NCI-H82 treated with DMSO at 0.1 percent for 48 hours (cell line): Measurements from ENCODE around the gene MAP3K19.
"Not testable (repeated sequence)": the region's sequence is repeated elsewhere in the genome, so short reads cannot be mapped to it uniquely, and the experiment has no call there.

Experiments
- DNase-seq: peaks from one replicate; lab custom pipeline; 2025; ENCODE audit not compliant: unreplicated experiment; lab: John Stamatoyannopoulos, UW

Gene MAP3K19

GRCh38 chr2:134999521-134999920, 47.7 kb downstream of the MAP3K19 start:
- DNase-seq = peak; percentile 46

GRCh38 chr2:134988994-134989605, 58.1 kb downstream of the MAP3K19 start:
- peak; percentile 24 for DNase-seq

GRCh38 chr2:134985061-134985460, 62.2 kb downstream of the MAP3K19 start:
- no peak for DNase-seq

GRCh38 chr2:134982603-134983002, 64.6 kb downstream of the MAP3K19 start:
- no peak for DNase-seq

GRCh38 chr2:134980639-134981038, 66.6 kb downstream of the MAP3K19 start:
- no peak for DNase-seq

GRCh38 chr2:134979221-134979620, 68.0 kb downstream of the MAP3K19 start:
- DNase-seq = no peak

- not testable (repeated sequence) for DNase-seq
Measured at GRCh38 chr2:134977104-134977503, 70.1 kb downstream of the MAP3K19 start.

GRCh38 chr2:134976074-134976702, 71.1 kb downstream of the MAP3K19 start:
- no peak for DNase-seq

GRCh38 chr2:134975281-134976009, 71.8 kb downstream of the MAP3K19 start:
- no peak for DNase-seq

- DNase-seq = no peak
Measured at GRCh38 chr2:134973241-134974138, 73.8 kb downstream of the MAP3K19 start.

- DNase-seq = not testable (repeated sequence)
Measured at GRCh38 chr2:134967166-134967565, 80.1 kb downstream of the MAP3K19 start.

- DNase-seq = no peak
Measured at GRCh38 chr2:134957477-134957876, 89.8 kb downstream of the MAP3K19 start.

GRCh38 chr2:134955744-134956143, 91.5 kb downstream of the MAP3K19 start:
- no peak for DNase-seq

- no peak for DNase-seq
Measured at GRCh38 chr2:134954065-134954464, 93.2 kb downstream of the MAP3K19 start.

GRCh38 chr2:134952608-134953007, 94.6 kb downstream of the MAP3K19 start:
- DNase-seq = no peak

- no peak for DNase-seq
Measured at GRCh38 chr2:134950886-134951285, 96.4 kb downstream of the MAP3K19 start.

- DNase-seq = no peak
Measured at GRCh38 chr2:134949981-134950708, 97.1 kb downstream of the MAP3K19 start.

GRCh38 chr2:134946073-134946472, 101.2 kb downstream of the MAP3K19 start:
- DNase-seq = no peak

- no peak for DNase-seq
Measured at GRCh38 chr2:134944975-134945374, 102.3 kb downstream of the MAP3K19 start.

- DNase-seq = no peak
Measured at GRCh38 chr2:134943540-134943939, 103.7 kb downstream of the MAP3K19 start.

- no peak for DNase-seq
Measured at GRCh38 chr2:134936691-134937090, 110.6 kb downstream of the MAP3K19 start.
